NCI-H2196 treated with DMSO at 0.1 percent for 48 hours (cell line): ENCODE results near the gene MSX1.
A peak's percentile ranks its signal among the peaks of the same experiment; 100 is the strongest.
"Not testable (repeated sequence)": the region's sequence is repeated elsewhere in the genome, so short reads cannot be mapped to it uniquely, and the experiment has no call there.

ENCODE experiments used
- DNase-seq: peaks from one replicate; lab custom pipeline; 2025; ENCODE audit not compliant: unreplicated experiment; lab: John Stamatoyannopoulos, UW

MSX1 gene

DNA sequence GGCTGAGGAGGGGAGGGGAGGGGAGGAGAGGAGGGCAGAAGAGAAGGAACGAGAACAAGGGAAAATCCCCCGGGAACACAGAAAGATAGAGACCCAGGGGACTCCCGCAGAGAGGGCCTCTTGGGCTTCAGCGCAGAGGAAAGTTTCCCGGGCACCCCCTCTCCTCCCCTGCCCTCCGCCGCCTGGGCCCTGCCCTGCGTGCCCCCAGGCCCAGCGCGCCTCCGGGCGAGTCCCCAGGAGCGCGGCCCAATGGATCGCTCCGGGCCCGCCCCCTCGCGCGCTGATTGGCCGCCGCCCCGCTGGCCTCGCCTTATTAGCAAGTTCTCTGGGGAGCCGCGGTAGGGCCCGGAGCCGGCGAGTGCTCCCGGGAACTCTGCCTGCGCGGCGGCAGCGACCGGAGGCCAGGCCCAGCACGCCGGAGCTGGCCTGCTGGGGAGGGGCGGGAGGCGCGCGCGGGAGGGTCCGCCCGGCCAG lies at the start of gene MSX1:
TSS of gene MSX1 (plus strand) at position 341 of the 474 bp plus-strand sequence. CDS start 235 bp downstream, outside the sequence.
- DNase-seq, result peak; percentile 83

GRCh38 chr4:4810092-4810774 lies 49.2 kb upstream of the MSX1 start:
- DNase-seq, result no peak

DNA sequence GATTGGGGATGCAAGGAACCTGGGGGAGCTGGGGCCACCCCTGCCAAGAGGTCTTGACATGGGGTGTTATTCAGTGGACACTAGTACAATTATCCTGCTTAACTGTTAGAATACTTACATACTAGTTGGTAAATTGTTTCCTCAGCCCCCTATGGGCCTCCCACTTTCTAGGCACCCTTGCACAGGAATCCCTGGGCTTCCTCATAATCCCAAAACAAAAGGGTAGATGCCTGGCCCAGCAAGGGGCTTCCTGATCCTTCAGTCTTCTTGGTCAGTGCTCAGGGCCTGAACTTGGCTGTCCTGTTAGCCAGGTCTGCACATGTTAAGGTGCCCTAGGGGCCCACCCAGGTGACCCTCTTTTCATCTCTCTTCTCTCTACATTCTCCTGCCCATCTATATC lies 48.7 kb upstream of the MSX1 start:
- DNase-seq, result no peak

DNA sequence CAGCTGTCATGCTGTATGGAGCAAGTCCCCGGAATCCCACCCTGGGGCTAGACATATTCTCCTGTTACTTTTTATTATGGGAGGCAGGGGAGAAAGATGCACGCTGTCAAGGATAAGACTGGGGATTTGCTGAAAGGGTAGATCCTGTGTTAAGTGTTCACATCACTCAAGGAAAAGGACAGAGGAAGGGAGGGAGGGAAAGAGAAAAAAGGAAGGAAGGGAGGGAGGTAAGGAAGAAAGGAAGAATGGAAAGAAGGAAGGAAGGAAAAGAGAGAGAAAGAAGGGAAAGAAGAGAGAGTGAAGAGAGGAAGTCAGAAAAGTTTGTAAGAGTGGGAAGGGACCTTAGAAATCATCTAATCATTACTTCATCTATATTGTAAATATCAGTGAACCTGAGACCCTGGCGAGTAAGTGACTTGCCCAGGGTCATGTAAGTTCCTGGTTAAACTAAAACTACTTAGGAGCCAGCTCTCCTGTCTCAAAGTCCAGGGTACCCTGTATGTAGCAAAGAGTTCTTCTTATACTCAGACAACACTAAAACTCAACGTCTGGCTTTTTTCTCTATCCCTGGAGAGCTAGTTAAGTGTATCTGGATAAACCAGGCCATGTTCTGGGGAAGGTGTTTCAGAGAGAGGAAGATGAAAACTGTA lies 47.2 kb upstream of the MSX1 start:
- DNase-seq, result no peak

- no peak for DNase-seq
Measured at GRCh38 chr4:4818415-4819212, 40.9 kb upstream of the MSX1 start.

DNA sequence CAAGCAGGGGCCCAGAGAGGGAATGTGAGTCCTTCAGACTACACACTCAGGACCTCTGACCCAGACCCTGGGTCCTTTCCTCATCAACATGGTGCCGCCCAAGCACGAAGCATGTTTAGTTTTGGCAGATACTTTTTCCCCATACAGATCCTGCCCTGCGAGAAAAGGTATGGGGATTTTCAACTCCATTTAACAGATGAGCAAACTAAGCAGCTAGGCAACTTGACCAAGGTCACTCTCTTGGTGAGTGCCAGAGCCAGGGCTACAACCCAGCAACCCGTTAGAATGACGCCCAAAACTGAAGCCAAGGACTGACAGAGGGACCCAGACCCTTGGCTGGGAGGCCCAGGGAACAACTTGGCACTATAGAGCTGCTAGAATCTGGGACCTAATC lies 40.3 kb upstream of the MSX1 start:
- DNase-seq, result no peak

DNA sequence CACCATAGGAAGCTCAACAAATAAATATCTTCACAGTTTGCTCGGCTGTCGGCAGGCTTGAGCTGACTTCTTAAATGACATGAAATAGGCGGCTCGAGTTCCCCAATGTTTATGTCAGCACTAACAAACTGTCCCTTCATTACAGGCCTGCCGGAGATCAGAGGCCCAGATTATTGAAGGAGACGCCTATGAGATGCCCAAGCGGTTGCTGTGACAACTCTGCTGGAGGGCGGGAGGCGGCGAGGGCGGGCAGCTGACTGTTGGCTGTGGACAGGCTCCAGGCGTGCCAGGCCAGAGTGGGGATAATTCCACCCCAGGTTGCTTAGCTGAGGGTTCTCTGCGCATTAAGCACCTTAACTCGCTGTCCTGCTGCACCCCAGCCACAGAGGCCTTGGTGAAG lies 39.2 kb upstream of the MSX1 start:
- DNase-seq, result no peak

DNA sequence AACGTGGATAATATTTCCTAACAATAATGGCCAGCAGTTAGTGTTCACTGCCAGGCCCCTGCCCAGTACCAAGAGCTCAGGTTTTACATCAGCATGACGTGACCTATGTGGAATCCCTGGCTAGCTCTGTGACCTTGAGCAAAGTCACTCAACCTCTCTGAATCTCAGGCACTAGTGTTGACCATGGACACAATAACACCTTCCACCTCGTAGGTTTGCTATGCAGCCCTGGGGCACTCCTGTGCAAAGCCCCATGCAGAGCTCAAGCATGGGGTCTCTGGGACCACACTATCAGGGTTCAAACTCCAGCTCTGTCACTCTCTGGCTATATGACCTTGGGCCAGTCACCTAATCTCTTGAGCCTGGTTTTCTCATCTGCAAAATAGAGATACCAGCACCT lies 38.7 kb upstream of the MSX1 start:
- no peak for DNase-seq

DNA sequence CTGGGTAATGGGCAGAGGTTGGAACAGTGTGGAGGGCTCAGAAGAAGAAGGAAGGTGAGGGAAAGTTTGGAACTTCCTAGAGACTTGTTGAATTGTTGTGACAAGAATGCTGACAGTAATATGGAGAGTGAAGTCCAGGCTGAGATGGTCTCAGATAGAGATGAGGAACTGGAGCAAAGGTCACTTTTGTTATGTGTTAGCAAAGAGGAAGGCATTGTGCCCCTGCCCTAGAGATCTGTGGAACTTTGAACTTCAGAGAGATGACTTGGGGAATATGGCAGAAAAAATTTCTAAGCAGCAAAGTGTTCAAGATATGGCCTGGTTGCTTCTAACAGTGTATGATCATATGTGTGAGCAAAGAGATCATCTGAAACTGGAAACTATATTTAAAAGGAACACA lies 37.9 kb upstream of the MSX1 start:
- no peak for DNase-seq

DNA sequence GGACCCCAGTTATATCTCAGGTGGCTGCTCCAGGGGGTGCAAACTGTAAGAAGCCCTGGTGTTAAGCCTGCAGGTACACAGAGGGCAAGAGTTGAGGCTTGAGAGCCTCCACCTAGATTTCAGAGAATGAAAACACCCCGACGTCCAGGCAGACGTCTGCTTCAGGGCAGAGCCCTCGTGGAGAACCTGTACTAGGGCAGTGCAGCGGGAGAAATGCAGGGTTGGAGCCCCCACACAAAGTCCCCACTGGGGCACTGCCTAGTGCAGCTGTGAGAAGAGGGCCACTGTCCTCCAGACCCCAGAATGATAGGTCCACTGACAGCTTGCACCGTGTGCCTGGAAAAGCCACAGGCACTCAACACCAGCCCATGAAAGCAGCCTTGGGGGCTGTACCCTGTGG lies 37.2 kb upstream of the MSX1 start:
- not testable (repeated sequence) for DNase-seq

DNA sequence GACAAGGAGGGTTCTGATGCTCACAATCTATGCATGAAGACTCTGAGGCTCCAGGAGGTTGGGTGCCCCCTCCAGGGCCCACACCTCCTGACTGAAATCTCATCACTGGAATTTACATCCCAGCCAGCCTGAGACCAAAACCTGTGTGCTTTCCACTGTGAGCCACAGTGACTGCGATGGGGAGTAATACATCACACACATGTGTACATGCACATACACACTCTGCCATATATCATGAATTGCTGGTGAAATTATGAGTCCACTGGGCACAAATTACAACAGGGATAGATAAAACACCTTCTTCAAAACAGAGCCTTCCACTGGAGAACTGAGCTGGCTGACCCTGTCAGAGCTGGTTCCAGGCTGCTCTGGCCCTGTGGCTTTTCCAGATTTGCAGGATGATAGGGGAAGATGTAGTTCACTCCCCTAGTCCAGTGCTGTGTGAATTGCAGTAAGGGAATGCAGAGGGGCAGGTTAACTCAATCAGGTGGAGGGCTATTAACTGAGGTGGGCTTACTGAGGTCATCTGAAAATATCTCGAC lies 35.8 kb upstream of the MSX1 start:
- no peak for DNase-seq

GRCh38 chr4:4824232-4824631 lies 35.2 kb upstream of the MSX1 start:
- no peak for DNase-seq

- DNase-seq, result no peak
Measured at GRCh38 chr4:4825431-4825830, 34.0 kb upstream of the MSX1 start.

GRCh38 chr4:4829837-4830236 lies 29.6 kb upstream of the MSX1 start:
- no peak for DNase-seq

DNA sequence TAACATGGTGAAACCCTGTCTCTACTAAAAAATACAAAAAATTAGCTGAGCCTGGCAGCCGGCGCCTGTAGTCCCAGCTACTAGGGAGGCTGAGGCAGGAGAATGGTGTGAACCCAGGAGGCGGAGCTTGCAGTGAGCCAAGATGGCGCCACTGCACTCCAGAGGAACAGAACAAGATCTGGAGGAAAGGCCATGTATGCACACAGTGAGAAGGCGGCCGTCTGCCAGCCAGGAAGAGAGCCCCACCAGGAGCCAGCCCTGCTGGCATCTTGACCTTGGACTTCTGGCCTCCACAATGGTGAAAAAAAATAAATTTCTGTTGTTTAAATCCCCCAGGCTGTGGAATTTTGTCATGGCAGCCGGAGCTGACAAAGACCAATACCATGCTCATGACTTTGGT lies 28.2 kb upstream of the MSX1 start:
- DNase-seq, result no peak

DNA sequence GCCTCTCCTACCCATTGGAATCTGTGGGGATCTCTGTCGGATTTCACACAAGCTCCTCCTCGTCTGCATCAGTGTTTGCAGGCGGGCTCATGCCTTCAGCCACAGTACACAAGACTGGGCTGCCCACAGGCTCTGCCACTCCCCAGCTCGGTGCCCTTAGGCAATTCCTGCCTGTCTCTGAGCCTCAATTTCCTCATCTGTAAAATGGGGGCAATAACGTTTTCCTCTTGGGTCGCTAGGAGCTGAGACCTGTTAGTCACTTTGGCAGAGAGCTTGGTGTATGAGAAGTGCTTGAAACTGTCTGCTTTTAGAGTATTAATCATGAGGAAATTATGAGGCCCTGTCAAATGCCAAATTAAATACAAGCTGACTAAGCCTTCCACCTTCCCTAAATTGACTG lies 27.6 kb upstream of the MSX1 start:
- no peak for DNase-seq

DNA sequence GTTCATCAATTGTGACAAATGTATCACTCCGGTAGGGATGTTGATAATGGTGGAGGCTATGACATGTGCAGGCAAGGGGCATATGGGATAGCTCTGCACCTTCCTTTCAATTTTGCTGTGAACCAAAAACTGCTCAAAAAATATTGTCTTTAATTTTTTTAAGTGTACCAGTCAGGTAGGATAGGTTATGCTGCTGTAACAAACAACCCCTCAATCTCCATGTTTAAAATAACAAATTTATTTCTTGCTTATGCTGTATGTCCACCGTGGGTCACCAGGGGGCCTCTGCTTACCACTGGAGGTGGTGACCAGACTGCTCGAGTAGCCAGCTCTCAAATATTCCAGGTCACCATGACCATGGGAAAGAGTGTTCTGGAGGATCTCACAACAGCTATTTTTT lies 23.4 kb upstream of the MSX1 start:
- no peak for DNase-seq

- no peak for DNase-seq
Measured at GRCh38 chr4:4837316-4837715, 22.1 kb upstream of the MSX1 start.

GRCh38 chr4:4838051-4838935 lies 21.2 kb upstream of the MSX1 start:
- DNase-seq, result no peak

DNA sequence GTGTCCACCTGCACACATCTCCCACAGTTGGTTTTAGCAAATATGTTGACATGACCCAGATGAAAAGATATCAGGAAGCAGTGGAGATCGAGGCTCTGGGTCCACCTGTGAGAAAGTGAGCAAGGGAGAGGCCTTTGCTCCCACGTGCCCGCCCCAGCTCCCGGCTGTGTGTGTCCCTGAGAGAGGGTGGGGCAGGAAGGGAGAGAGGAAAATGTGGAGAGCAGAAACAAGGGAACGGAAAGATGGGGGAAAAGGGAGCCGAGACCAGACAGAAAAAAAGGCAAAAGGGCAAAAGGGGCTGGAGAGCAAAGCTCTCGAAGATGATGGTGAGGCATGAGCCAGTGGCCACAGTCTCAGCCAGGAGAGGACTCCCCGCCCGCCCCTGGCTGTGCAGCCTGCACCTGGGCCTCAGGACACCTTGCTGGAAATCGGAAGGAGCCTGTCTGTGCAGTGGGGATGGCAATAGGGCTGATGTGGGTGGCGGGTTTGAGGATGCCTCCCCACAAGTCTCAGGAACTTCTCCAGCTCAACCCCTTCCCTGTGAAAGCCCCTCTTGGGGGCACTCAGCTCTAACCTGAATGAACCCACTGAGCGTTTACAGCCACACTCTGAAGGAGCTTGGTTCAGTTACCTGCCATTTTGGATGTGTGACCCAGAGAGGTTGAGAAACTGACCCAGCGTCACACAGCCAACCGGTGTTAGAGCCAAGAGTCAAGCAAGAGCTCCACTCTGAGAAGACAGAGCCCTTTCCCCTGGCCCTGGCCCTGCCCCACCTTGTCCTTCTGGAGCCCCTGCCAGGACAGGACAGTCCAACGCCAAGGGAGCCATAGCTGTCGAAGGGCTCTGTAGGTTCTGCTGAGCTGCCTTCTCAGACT lies 20.3 kb upstream of the MSX1 start:
- no peak for DNase-seq
